HG03460 (cell line): Measurements from ENCODE around the gene MAG.
"Not testable (repeated sequence)": the region's sequence is repeated elsewhere in the genome, so short reads cannot be mapped to it uniquely, and the experiment has no call there.

Experiments
- ATAC-seq: cut with Tn5 transposase; IDR thresholded peaks from one replicate; pipeline ENCODE4 v1.9.1; 2021; ENCODE audit not compliant: unreplicated experiment

The MAG gene

GRCh38 chr19:35279374-35279773 lies 12.6 kb upstream of the MAG start:
- no peak for ATAC-seq

- ATAC-seq = no peak
Measured at GRCh38 chr19:35279985-35280821, 11.8 kb upstream of the MAG start.

GRCh38 chr19:35281303-35281702 lies 10.7 kb upstream of the MAG start:
- no peak for ATAC-seq

GRCh38 chr19:35284153-35285094 lies 7.5 kb upstream of the MAG start:
- ATAC-seq = no peak

GRCh38 chr19:35285095-35285449 lies 6.9 kb upstream of the MAG start:
- ATAC-seq = no peak

- ATAC-seq = not testable (repeated sequence)
Measured at GRCh38 chr19:35285465-35285864, 6.5 kb upstream of the MAG start.

- not testable (repeated sequence) for ATAC-seq
Measured at GRCh38 chr19:35286101-35286500, 5.9 kb upstream of the MAG start.

- ATAC-seq = no peak
Measured at GRCh38 chr19:35287713-35288112, 4.2 kb upstream of the MAG start.

GRCh38 chr19:35288331-35288730 lies 3.6 kb upstream of the MAG start:
- no peak for ATAC-seq

GRCh38 chr19:35288906-35289305 lies 3.1 kb upstream of the MAG start:
- no peak for ATAC-seq

- ATAC-seq = no peak
Measured at GRCh38 chr19:35290381-35291127, 1.4 kb upstream of the MAG start.

- no peak for ATAC-seq
Measured at GRCh38 chr19:35291259-35291658, 702 bp upstream of the MAG start.

GRCh38 chr19:35292421-35293362 lies 731 bp downstream of the MAG start:
- no peak for ATAC-seq

- no peak for ATAC-seq
Measured at GRCh38 chr19:35293363-35293739, 1.4 kb downstream of the MAG start.

GRCh38 chr19:35293808-35294207 lies 1.8 kb downstream of the MAG start:
- no peak for ATAC-seq

- ATAC-seq = no peak
Measured at GRCh38 chr19:35294328-35294727, 2.4 kb downstream of the MAG start.

GRCh38 chr19:35294859-35295791 lies 3.2 kb downstream of the MAG start:
- ATAC-seq = no peak

GRCh38 chr19:35295792-35296462 lies 4.0 kb downstream of the MAG start:
- ATAC-seq = no peak
